ENCODE data around the gene SMIM21.

DNA sequence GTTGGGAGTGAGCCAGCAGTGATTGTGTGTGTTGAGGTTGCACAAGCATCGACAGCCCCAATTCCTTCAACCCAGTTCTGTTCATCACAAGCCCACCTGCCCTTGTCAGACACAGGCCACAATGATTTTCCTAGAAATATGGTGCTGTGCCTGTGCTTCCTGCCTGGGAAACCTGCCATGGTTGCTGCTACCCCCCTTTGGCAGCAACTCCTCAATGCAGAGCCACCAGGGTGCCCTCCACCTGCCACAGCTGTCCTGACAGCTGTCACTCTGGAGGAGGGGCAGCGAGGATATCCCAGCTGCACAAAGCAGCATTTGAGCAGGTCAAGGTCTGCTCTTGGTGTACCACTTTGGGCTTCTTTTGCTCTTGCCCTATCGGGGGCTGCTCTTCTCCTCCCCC lies 27.1 kb downstream of the SMIM21 start:
- TF ChIP-seq POLR2A (IDR thresholded peaks at IDR 0.05) = no peak
- TF ChIP-seq, protein P1, sequence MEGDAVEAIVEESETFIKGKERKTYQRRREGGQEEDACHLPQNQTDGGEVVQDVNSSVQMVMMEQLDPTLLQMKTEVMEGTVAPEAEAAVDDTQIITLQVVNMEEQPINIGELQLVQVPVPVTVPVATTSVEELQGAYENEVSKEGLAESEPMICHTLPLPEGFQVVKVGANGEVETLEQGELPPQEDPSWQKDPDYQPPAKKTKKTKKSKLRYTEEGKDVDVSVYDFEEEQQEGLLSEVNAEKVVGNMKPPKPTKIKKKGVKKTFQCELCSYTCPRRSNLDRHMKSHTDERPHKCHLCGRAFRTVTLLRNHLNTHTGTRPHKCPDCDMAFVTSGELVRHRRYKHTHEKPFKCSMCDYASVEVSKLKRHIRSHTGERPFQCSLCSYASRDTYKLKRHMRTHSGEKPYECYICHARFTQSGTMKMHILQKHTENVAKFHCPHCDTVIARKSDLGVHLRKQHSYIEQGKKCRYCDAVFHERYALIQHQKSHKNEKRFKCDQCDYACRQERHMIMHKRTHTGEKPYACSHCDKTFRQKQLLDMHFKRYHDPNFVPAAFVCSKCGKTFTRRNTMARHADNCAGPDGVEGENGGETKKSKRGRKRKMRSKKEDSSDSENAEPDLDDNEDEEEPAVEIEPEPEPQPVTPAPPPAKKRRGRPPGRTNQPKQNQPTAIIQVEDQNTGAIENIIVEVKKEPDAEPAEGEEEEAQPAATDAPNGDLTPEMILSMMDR (IDR thresholded peaks at IDR 0.05) = no peak
